Astrocyte of the cerebellum (primary cell): Measurements from ENCODE around the gene TUBA3D.
"Not testable (repeated sequence)": the region's sequence is repeated elsewhere in the genome, so short reads cannot be mapped to it uniquely, and the experiment has no call there.

Experiments used
- DNase-seq: peaks from one replicate; pipeline ENCODE4 v3.0.0-alpha.2; 2011; ENCODE audit warnings: low read depth
- H3K4me3 ChIP-seq: 2 replicates; pipeline ENCODE4 v1.5.1; 2011; ENCODE audit warnings: mild to moderate bottlenecking, low read depth, low read length, moderate library complexity
- in situ Hi-C: cut with HindIII; loops from 2 replicates; pipeline ENCODE4 v1.10.0; 2017; ENCODE audit warnings: low sequenced_read_pairs

TUBA3D gene

GRCh38 chr2:131529864-131530445 is 54.0 kb downstream of the TUBA3D start:
- H3K4me3 ChIP-seq, in situ Hi-C loops, DNase-seq: not testable (repeated sequence)

GRCh38 chr2:131530626-131531344 is 54.9 kb downstream of the TUBA3D start:
- in situ Hi-C loops, DNase-seq, H3K4me3 ChIP-seq: not testable (repeated sequence)

- DNase-seq, in situ Hi-C loops, H3K4me3 ChIP-seq: not testable (repeated sequence)
These were observed 55.7 kb downstream of the TUBA3D start for GRCh38 chr2:131531547-131532185.
